Neural cell (in vitro differentiated cells): ENCODE measurements around the gene MSL2. TPM values are rescaled to one million over a fixed set of nuclear protein-coding genes. Genes with fewer than 3 reads are reported as not detected.
"Not testable (repeated sequence)": the region's sequence is repeated elsewhere in the genome, so short reads cannot be mapped to it uniquely, and the experiment has no call there.

Experiments used
- H2AFZ ChIP-seq: fragments of 200-600, 300-800 bp; sonication (generic), shearing (Covaris generic); 2 replicates; pipeline ENCODE4 v1.6.0; 2014; ENCODE audit warnings: low read depth, mild to moderate bottlenecking, antibody characterized with exemption, low read length, moderate library complexity
- H3F3A ChIP-seq: fragments of 200-600 bp; shearing (Covaris generic); 2 replicates; pipeline ENCODE4 v1.6.1; 2016; ENCODE audit warnings: mild to moderate bottlenecking, moderate library complexity, mixed read lengths, antibody characterized with exemption, low read length; ENCODE audit not compliant: insufficient read depth, poor library complexity, severe bottlenecking
- H3K27ac ChIP-seq: fragments of 200-600, 300-800 bp; sonication (generic), shearing (Covaris generic); 2 replicates; pipeline ENCODE4 v1.5.1; 2014; ENCODE audit warnings: mild to moderate bottlenecking, low read length, moderate library complexity
- H3K27me3 ChIP-seq: fragments of 300-800, 200-600 bp; sonication (generic), shearing (Covaris generic); 2 replicates; pipeline ENCODE4 v1.6.0; 2014; ENCODE audit warnings: mild to moderate bottlenecking, low read depth, low read length, moderate library complexity; ENCODE audit not compliant: insufficient read depth
- H3K36me3 ChIP-seq: fragments of 300-800, 200-600 bp; sonication (generic), shearing (Covaris generic); 2 replicates; pipeline ENCODE4 v1.5.1; 2014; ENCODE audit warnings: mild to moderate bottlenecking, antibody characterized with exemption, low read length, moderate library complexity; ENCODE audit not compliant: insufficient read depth
- H3K4me2 ChIP-seq: fragments of 300-800, 200-600 bp; sonication (generic), shearing (Covaris generic); 2 replicates; pipeline ENCODE4 v1.6.0; 2014; ENCODE audit warnings: mild to moderate bottlenecking, low read length
- H3K4me3 ChIP-seq: fragments of 300-800, 200-600 bp; sonication (generic), shearing (Covaris generic); 2 replicates; pipeline ENCODE4 v1.5.1; 2014; ENCODE audit warnings: mild to moderate bottlenecking, low read length, moderate library complexity
- H3K79me2 ChIP-seq: fragments of 200-600 bp; shearing (Covaris generic); replicated peaks from 2 replicates; pipeline ENCODE4 v1.6.0; 2014; ENCODE audit warnings: mild to moderate bottlenecking, low read length, moderate library complexity; ENCODE audit not compliant: insufficient read depth
- H3K9ac ChIP-seq: fragments of 300-800, 200-600 bp; sonication (generic), shearing (Covaris generic); 2 replicates; pipeline ENCODE4 v1.6.1; 2016; ENCODE audit warnings: mild to moderate bottlenecking, low read length, mixed read lengths
- H3K9me2 ChIP-seq: fragments of 200-600 bp; shearing (Covaris generic); 2 replicates; pipeline ENCODE4 v1.6.1; 2016; ENCODE audit warnings: mild to moderate bottlenecking, low read length, mixed read lengths; ENCODE audit not compliant: insufficient read depth
- H3K9me3 ChIP-seq: fragments of 200-600, 300-800 bp; sonication (generic), shearing (Covaris generic); 2 replicates; pipeline ENCODE4 v1.6.1; 2016; ENCODE audit warnings: mild to moderate bottlenecking, mixed run types, low read length, moderate library complexity, mixed read lengths
- H4K20me1 ChIP-seq: fragments of 200-600 bp; shearing (Covaris generic); 2 replicates; pipeline ENCODE4 v1.6.1; 2016; ENCODE audit warnings: mild to moderate bottlenecking, mixed run types; ENCODE audit not compliant: insufficient read depth
- CTCF ChIP-seq: fragments of 450-650 bp; IDR thresholded peaks from 2 replicates; pipeline ENCODE4 v1.5.1; 2014; ENCODE audit warnings: antibody characterized with exemption, mild to moderate bottlenecking, moderate library complexity; ENCODE audit not compliant: poor library complexity, severe bottlenecking
- EP300 ChIP-seq: fragments of 450-650 bp; conservative IDR thresholded peaks from 2 replicates; pipeline ENCODE4 v1.6.1; 2014; ENCODE audit warnings: antibody characterized with exemption, mild to moderate bottlenecking, moderate library complexity; ENCODE audit not compliant: poor library complexity, severe bottlenecking
- EZH2 ChIP-seq: fragments of 200-600, 300-800 bp; shearing (Covaris generic), sonication (generic); IDR thresholded peaks from 2 replicates; pipeline ENCODE4 v1.6.1; 2014; ENCODE audit warnings: antibody characterized with exemption, low read length, borderline replicate concordance, mild to moderate bottlenecking; ENCODE audit not compliant: insufficient read depth, poor library complexity, severe bottlenecking
- MXI1 ChIP-seq: fragments of 450-650 bp; conservative IDR thresholded peaks from 2 replicates; pipeline ENCODE4 v1.6.1; 2014; ENCODE audit warnings: antibody characterized with exemption, mild to moderate bottlenecking; ENCODE audit not compliant: poor library complexity, severe bottlenecking
- POLR2AphosphoS5 ChIP-seq: IDR thresholded peaks from 2 replicates; pipeline ENCODE4 v1.6.1; 2012
- RAD21 ChIP-seq: fragments of 450-650 bp; conservative IDR thresholded peaks from 2 replicates; pipeline ENCODE4 v1.6.1; 2014; ENCODE audit warnings: antibody characterized with exemption, mild to moderate bottlenecking, moderate library complexity
- SMC3 ChIP-seq: fragments of 450-650 bp; conservative IDR thresholded peaks from 2 replicates; pipeline ENCODE4 v1.6.1; 2014; ENCODE audit warnings: antibody characterized with exemption, mild to moderate bottlenecking, moderate library complexity; ENCODE audit not compliant: poor library complexity
- TAF1 ChIP-seq: IDR thresholded peaks from 2 replicates; pipeline ENCODE4 v1.6.1; 2012; ENCODE audit warnings: low read depth
- polyA plus RNA-seq: library from polyadenylated mRNA; depleted of rRNA; stranded (reverse); fragments of >200 nt; gene quantifications from 2 replicates; pipeline ENCODE4 v1.2.3, GENCODE V29; 2014
- TF ChIP-seq, protein P1 (sequence below): IDR thresholded peaks from 2 replicates; pipeline ENCODE4 v1.6.1; 2012; ENCODE audit warnings: borderline replicate concordance

Gene MSL2
- polyA plus RNA-seq, 1 donor from 2014 or later = 12.8 TPM

- Histone ChIP-seq H3K27me3 (no peaks in the 10 kb centered on the region), H3K9me3 (no peaks in the 10 kb centered on the region), H3K9ac (no peak overlapping the region), H4K20me1 (no peaks in the 10 kb centered on the region), H3K27ac (no peak overlapping the region), H3K79me2 (peaks cover 93% of the 10 kb centered on the region), H3F3A (no peaks in the 10 kb centered on the region), H3K4me2 (no peak overlapping the region), H3K9me2 (no peaks in the 10 kb centered on the region), H3K36me3 (no peaks in the 10 kb centered on the region), H2AFZ (no peak overlapping the region), H3K4me3 (no peak overlapping the region)
- no peak for TF ChIP-seq SMC3
- TF ChIP-seq TAF1 = no peak
- no peak for TF ChIP-seq MXI1
- no peak for TF ChIP-seq POLR2AphosphoS5
- TF ChIP-seq CTCF = no peak
- no peak for TF ChIP-seq EP300
- TF ChIP-seq RAD21 = no peak
- TF ChIP-seq EZH2 = no peak
- TF ChIP-seq, protein P1, sequence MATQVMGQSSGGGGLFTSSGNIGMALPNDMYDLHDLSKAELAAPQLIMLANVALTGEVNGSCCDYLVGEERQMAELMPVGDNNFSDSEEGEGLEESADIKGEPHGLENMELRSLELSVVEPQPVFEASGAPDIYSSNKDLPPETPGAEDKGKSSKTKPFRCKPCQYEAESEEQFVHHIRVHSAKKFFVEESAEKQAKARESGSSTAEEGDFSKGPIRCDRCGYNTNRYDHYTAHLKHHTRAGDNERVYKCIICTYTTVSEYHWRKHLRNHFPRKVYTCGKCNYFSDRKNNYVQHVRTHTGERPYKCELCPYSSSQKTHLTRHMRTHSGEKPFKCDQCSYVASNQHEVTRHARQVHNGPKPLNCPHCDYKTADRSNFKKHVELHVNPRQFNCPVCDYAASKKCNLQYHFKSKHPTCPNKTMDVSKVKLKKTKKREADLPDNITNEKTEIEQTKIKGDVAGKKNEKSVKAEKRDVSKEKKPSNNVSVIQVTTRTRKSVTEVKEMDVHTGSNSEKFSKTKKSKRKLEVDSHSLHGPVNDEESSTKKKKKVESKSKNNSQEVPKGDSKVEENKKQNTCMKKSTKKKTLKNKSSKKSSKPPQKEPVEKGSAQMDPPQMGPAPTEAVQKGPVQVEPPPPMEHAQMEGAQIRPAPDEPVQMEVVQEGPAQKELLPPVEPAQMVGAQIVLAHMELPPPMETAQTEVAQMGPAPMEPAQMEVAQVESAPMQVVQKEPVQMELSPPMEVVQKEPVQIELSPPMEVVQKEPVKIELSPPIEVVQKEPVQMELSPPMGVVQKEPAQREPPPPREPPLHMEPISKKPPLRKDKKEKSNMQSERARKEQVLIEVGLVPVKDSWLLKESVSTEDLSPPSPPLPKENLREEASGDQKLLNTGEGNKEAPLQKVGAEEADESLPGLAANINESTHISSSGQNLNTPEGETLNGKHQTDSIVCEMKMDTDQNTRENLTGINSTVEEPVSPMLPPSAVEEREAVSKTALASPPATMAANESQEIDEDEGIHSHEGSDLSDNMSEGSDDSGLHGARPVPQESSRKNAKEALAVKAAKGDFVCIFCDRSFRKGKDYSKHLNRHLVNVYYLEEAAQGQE = no peak
Measured at GRCh38 chr3:136177876-136178275, 18.3 kb downstream of the MSL2 start.

DNA sequence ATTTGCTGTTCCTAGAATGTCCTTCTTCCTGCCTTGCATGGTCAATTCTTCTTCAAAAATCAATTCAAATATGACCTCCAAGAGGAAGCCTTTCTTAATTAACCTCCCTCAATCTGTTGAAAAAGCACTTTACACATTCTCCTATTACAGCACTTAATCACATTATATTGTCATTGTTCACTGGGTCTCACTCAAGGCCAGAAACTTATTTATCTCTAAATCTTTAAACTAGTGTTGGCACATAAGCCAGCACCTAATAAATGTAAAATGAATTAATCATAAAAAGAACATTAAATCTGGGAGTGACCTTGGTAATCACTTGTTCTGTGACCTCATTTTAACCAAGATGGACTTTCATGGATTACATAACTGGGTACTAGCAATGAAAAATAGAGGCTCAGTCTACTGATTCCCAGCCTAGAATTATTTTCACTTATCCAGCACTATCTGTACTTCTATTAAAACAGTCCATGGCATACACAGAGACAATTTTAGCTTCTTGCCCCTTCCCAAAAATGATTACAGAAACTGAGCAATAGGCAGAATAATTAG, 22.1 kb downstream of the MSL2 start:
- no peak for TF ChIP-seq EZH2
- Histone ChIP-seq H3F3A (no peaks in the 10 kb centered on the region), H3K4me3 (no peak overlapping the region), H2AFZ (no peak overlapping the region), H3K79me2 (peaks cover 87% of the 10 kb centered on the region), H4K20me1 (no peaks in the 10 kb centered on the region), H3K9ac (no peak overlapping the region), H3K27ac (no peak overlapping the region), H3K36me3 (no peaks in the 10 kb centered on the region), H3K4me2 (no peak overlapping the region), H3K9me3 (no peaks in the 10 kb centered on the region), H3K9me2 (no peaks in the 10 kb centered on the region), H3K27me3 (no peaks in the 10 kb centered on the region)

DNA sequence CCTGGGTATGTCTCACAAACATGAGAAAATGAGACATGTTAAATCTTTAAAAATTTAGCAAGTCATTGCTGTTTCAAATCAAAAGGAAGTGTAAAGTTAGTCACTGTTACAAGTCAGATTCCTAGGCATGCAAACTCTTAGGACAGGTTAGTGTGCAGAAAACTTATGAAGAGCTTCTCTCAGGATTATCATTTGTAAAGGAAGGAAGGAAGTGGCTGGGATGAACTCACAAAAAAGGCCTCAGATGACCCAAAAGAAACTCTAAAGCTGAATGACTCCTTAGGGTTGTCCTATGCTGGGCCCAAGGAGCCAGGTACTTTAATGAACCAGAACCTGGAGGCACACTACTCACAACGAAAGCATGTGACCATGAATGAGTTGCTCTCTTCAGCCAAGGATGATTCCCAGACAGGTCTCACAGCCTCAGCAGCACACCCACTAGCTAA, 25.0 kb downstream of the MSL2 start:
- Histone ChIP-seq H3F3A (no peaks in the 10 kb centered on the region), H3K79me2 (peaks cover 86% of the 10 kb centered on the region), H2AFZ (no peak overlapping the region), H3K4me2 (no peak overlapping the region), H4K20me1 (no peaks in the 10 kb centered on the region), H3K9me2 (no peaks in the 10 kb centered on the region), H3K9ac (no peak overlapping the region), H3K36me3 (no peaks in the 10 kb centered on the region), H3K9me3 (no peaks in the 10 kb centered on the region), H3K27me3 (no peaks in the 10 kb centered on the region), H3K27ac (no peak overlapping the region), H3K4me3 (no peak overlapping the region)
- TF ChIP-seq TAF1 = no peak
- no peak for TF ChIP-seq SMC3
- TF ChIP-seq EP300 = no peak

GRCh38 chr3:136168236-136168635, 27.9 kb downstream of the MSL2 start:
- not testable (repeated sequence) for H3K9me3 ChIP-seq, H3K27ac ChIP-seq, H3K4me3 ChIP-seq, H3K27me3 ChIP-seq, H3K36me3 ChIP-seq, H3K9me2 ChIP-seq, H3F3A ChIP-seq, H3K9ac ChIP-seq, H2AFZ ChIP-seq, H3K4me2 ChIP-seq, H4K20me1 ChIP-seq
- peaks cover 86% of the 10 kb centered on the region for H3K79me2 ChIP-seq
